HG03139 (cell line): ENCODE measurements around the gene EXOSC2.

Experiments used
- ATAC-seq: cut with Tn5 transposase; IDR thresholded peaks from one replicate; pipeline ENCODE4 v1.9.1; 2021; ENCODE audit not compliant: unreplicated experiment

EXOSC2 gene

DNA sequence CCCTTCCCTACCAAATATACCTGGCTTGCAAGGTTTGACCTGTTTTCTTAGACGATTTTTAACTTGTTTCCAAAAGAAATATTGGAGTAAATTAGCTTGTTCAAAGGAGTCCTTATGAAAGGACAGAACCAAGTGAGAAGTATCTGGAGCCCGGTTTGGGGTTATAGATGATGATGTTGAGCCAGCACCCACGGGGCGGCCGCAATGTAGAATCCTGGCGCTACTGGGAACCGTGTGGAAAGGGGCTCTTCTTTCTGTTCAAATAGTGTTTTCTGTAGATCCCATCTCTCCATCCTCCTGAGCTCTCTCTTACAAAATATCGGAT lies 517 bp upstream of the EXOSC2 start:
- no peak for ATAC-seq

DNA sequence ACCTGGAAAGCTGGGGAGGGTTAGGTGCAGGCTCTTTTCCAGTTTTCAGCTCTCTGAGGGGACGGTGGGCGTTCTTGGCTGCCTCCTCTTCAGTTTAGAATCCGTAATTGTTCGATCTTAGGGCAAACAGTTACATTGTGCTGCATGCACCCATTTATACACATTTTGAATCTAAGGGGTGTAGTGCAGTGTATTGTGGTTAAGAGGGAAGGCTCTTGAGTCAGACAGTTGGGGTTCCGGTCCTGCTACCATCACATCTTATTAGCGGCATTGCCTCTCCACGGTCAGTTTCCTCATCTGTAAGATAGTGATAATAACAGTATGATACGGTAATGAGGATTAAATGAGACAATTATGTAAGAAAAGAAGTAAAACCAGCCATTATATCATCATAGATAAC lies 625 bp downstream of the EXOSC2 start:
- ATAC-seq, result no peak

DNA sequence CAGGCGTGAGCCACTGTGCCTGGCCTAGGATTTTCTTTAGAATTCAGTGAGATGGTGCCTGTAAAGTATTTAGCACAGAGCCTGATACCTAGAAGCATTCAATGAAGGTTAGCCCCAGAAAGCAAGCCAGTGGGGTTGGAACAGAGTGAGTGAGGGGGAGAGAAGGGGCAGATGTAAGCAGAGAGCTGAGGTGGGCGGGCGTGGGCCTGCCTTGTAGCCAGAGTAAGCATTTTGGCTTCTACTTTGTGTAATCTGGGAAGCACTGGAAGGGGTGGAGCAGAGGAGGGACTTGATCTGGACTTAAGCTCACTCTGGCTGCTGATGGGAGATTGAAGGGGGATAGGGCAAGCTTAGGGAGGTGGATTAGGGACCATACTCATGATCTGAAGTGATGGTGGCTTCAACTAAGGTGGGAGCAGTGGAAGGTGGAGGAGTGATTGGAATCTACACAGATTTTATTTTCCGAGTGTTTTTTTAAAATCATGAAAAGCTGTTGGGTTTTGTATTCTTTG lies 2.6 kb downstream of the EXOSC2 start:
- no peak for ATAC-seq

DNA sequence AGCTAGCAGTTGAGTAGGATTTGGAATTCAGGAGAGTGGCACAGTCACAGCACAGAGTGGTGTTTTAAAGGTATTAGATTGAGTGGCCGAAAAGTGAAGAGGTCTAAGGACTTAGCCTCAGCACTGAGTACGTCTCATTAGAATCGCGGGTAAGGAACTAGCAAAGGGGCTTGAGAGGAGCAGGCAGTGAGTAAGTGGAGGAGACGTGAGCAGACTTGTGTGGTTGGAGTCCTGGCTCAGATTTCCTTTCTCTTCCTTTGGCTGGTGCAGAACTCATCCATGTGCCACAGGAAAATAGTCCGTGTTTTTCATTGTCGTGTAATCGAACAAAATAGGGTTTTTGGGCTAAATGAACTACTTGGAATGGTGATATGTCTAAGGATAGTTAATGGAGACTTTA lies 3.4 kb downstream of the EXOSC2 start:
- ATAC-seq, result no peak

DNA sequence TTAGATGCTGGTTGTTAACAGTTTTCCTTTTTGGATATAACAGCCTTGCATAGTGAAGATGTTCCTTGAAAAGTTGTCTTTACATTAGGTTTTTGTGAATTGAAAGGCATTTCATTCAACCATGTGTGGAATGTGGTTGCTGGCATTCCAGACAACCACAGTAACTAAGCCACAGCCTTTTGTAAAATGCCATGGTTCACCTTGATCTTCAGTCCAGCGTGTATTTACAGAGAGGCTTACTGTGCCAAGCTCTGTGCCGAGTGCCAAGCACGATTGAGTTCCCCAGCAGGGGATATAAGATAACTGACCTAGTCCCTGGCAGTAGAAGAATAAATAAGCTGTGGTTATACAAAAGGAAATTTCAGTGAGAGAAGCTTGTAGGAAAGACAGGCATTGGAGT lies 4.9 kb downstream of the EXOSC2 start:
- ATAC-seq, result no peak

DNA sequence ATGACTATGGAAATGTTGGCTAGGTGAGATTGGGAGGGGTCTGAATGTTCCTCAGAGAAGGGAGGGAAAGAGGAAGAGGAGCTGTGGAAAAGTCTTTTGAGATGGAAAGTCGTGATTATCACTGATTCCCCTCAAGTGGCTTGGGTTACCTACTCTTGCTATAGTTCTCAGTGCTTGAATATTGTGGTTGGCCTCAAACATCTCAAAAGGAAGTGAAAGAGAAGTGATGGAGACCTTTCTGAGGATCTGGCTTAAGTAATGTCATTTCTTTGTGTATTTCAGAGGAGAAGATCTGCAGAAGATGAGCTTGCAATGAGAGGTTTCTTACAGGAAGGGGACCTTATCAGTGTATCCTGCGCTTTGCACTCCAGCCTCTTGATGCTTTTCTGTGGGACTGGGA lies 5.5 kb downstream of the EXOSC2 start:
- ATAC-seq, result no peak

DNA sequence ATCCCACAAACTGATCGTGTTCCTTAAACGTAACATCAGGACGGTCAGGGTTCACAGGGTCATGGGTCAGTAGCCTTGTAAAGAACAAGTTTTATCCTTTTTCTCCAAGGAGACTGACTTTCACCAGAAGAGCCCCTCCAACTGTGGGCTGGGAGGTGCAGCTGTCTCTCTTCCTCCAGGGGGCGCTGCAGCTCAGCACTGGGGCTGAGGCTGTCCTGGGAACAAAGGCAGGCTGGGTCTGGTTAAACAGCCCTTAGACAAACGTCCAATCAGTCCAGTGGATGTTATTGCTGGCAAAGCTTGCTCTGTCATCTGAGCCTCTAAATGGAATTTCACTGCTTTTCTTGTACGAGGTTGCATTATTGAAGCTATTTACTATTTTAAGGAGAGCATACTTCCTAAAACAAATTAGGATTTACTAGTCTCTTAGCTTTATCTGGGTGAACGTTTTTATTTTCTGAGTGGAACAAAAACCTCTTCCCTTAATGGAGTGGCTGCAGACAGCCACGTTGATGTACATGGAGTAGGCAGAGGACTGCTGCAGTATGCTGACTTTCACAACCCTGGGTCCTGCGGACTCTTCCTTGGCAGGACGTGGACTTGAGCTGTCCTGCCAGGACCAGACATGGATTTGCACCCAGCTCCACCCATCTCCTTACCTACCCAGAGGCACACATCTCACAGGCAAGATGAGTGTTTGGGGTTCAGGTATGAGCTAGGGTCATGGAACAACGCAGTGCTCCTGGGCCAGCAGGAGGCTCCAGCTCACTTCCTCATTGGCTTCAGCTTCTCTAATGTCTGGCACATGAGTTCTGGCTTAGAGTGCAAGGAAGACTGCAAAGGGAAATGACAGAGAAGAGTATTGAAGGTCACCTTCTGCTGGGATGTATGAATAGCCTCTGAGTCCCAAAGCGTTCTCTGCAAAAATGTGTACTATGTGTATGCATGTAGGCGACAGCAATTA lies 7.8 kb downstream of the EXOSC2 start:
- ATAC-seq, result no peak

DNA sequence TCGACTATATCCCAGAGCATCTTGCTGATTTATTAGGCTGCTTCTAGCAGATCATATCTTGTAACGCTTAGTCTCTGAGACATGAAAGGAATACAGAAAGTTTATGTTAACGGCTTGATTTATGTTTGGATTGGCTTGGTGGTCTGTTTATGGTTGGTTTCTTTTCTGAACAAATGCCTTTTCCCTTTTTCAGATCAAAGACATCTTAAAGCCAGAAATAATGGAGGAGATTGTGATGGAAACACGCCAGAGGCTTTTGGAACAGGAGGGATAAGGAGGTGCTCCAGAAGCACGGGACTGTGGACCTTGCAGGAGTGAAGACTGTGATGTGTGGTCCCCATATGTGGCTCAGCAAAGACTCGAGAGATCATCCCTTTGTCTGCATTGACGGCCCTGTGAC lies 9.9 kb downstream of the EXOSC2 start:
- ATAC-seq, result no peak

DNA sequence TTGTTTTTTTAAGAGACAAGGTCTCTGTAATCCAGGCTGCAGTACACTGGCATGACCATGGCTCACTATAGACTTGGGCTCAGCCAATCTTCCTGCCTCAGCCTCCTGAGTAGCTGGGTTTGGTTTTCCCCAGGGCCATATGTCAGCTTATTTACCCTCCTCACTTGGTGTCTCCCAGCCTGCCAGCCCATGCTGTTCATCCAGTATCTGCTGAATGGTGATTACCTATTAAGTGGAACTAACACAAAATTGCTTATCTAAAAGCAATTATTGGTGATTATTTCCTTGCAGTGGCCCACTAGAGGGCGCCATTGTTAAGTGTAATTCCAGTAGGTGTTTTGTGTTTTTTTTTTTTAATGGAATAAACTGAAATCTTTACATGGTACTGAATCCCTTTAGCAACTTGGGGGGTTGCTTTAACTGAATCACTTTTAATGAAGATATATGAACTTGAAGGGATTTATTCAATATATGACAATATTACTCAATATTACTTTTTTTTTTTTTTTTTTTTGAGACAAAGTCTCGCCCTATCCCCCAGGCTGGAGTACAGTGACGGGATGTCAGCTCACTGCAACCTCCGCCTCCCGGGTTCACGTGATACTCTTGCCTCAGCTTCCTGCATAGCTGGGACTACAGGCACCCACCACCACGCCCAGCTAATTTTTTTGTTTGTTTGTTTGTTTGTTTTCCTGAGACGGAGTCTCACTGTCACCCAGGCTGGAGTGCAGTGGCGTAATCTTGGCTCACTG lies 13.8 kb downstream of the EXOSC2 start:
- ATAC-seq, result no peak

DNA sequence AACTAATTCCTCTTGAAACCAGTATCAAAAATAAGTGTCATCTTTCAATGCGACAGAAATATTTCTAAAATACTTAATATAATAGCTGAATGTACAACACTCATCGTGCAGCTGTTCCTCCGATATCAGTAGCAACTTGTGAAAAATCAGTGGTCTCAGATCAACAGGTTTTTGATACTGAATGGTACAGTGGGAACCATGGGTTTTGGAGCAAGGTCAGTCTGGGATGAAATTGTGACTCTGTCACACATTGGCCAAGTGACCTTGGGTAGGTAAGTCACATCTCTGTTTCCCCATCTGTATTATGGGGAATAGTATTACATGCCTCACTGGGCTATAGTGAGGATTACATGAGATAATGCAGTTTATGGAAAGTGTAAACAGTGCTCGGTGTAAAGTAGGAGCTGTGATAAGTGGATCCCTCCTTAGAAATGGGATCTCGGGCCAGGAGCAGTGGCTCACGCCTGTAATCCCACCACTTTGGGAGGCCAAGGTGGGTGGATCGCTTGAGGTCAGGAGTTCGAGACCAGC lies 17.3 kb downstream of the EXOSC2 start:
- ATAC-seq, result no peak

DNA sequence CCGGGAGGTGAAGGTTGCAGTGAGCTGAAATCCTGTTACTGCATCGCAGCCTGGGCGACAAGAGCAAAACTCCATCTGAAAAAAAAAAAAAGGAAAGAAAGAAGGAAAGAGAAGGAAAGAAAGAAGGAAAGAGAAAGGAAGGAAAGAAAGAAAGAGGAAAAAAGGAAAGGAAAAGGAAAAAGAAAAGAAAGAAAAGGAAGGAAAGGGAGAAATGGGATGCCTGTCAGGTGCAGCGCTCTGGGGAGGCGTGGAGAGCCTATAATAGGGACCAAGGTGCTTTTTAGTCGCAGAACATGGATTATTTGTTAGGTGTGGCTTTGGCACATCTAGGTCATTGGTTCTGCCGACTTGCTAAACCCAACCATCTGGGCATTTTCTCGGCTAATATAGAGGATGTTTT lies 17.9 kb downstream of the EXOSC2 start:
- ATAC-seq, result no peak

DNA sequence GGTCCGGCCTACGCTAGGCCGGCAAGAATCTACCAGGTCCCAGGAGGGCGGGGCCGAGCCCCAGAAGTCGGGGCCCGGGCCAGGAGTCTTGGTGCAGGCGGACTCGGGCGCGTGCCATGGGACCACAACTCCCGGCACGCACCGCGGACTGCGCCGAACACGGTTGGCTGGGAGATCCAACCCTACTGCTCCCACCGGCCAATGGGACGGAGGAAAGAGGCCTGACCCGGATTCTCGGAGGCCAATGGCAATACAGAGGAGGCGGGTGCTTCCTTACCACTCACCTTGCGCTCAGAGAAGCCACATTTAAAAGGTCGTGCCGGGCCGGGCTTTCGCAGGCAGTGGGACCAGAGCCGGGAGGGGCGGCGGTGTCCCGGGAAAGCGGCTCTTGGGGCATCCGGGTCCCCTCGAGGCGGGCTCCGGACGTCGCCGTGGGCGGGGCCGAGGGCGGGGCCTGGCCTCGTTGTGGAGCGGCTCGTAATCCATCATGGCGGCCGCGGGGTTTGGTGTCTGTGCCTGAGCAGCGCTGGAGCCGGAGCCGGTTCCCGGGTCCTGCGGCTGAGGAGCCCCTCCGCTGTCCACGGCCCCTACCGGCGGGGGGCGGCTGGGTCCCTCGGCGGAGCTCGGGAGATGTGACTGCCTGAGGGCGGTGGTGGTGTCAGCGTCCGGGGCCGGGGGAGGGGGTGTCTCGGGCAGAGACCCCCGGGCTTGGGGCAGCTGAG lies 19.1 kb downstream of the EXOSC2 start:
- peak; percentile 97 for ATAC-seq

DNA sequence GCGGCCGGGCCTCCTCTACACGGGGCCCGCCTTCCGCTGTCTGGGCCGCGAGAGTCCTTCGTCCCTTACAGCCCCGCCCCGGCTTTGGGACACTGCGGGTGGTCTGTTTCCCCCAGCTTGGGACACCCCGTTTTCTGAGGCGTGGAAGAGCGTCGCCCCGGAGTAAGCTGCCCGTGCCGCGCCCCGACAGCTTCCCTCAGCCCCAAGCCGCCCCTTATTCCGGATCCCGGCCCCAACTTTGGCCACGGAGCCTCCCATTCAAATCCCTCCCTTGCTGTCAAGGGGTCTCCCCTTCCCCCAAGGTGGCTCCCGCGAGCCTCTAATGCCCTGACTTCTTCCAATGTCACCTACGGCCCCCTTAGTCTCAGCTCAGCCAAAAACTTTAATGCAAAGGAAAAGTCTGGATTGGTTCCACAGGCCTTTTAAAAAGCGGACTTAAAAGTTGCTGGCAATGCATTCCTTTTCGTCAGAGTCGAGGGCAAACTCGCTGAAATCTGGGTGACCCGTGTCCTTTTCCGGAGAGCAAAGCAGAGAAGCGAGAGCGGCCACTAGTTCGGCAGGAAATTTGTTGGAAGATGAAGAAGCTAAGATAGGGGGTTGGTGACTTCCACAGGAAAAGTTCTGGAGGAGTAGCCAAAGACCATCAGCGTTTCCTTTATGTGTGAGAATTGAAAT lies 19.8 kb downstream of the EXOSC2 start:
- no peak for ATAC-seq

DNA sequence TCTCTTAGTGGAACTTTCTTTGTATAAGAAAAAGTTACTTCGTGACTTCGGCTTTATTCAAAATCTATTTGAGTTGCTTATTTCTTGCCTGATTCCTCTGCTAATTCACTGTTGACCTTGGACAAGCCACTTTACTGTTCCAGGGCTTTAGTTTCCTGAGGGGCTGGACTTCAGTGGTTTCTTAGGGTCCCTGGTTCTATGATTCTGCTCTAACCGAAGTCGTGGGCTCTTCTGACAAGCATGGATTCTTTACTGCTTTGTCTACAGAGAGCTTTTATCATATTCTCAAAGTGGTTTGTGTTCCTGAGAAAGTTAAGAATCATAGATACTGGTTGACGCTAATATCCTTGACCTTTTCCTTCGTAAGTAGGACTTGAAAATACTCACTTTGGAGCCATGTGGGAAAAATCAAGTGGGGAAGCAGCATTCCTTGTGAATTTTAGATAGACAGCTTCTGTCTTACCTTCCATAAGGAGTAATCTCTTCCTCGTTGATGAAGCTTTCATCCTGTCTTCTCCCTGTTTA lies 21.1 kb downstream of the EXOSC2 start:
- ATAC-seq, result no peak

DNA sequence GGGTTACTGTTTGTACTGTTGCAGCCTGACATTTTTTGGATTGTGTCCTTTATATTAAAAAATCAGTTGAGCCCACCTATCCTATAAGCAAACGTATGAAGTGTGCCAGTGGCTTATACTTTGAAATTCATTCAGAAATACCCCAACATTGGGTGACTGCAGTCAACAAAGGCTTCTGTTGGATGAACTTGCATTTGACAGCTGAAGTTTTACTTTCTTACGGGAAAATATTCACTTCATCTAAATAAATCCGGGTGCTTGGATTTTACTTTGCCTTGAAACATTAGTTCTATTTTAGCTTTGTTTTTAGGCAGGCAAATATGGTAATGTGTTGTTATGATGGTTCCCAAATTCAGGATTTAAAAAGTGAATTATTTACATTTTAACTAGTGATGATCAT lies 21.7 kb downstream of the EXOSC2 start:
- no peak for ATAC-seq

DNA sequence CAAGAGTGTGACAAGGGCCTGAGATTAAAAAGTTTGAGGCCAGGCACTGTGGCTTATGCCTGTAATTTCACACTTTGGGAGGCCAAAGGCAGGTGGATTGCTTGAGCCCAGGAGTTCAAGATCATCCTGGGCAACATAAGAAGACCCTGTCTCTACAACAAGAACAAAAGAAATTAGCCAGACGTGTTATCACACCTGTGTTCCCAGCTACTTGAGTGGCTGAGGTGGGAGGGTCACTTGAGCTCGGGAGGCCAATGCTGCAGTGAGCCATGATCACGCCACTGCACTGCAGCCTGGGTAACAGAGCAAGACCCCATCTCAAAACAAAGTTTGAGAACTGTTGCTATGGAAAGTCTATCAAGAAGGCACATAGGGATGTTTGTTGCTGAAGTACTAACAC lies 25.0 kb downstream of the EXOSC2 start:
- ATAC-seq, result no peak

DNA sequence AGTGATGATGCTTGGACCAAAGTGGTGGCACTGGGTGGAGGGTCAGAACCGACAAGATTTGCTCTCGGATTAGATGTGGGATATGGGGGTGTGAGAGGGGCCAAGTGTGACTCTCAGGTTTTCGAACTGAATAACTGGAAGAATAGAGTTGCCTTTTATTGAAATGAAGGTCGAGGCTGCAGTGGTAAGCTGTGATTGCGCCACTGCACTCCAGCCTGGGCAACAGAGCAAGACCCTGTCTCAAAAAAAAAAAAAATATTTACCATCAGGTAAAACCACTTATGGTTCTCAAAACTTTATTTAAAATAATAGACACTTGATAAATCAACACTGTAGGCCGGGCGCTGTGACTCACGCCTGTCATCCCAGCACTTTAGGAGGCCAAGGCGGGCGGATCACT lies 27.2 kb downstream of the EXOSC2 start:
- ATAC-seq, result no peak

DNA sequence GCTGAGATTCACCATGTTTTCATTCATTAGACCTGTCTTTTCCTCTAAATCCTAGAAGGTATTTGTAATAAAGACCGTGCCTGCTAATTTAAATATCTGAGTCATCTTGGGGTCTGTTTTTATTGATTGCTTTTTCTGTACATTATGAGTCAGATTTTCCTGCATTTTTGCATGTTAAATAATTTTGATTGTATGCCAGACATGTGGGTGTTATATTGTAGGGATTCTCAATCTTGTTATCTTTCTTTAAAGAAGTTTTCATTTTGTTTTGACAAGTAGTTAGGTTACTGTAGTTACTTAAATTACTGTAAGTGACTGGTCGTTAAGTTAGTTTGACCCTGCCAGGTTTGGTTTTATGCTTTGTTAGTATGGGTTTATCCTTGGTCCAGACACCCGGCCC lies 35.1 kb downstream of the EXOSC2 start:
- ATAC-seq, result no peak

DNA sequence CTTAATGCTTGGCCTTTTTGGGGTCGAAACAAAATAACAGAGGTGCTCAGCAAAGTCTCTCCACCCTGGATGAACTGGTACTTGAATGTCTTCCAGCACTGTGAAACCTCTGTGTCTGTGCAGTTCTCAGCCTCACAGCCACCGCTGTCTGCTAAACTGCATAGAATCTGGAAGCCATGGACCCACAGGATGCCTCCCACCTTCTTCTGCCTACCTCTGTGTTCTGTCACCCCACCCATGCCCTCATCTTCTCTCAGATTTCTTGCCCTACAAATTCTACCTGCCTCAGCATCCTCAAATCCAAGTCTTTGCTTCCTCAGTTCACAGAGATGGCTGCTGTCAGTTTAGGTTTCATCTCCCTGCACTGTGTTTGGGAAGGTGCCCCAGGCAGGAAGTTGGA lies 35.6 kb downstream of the EXOSC2 start:
- no peak for ATAC-seq

DNA sequence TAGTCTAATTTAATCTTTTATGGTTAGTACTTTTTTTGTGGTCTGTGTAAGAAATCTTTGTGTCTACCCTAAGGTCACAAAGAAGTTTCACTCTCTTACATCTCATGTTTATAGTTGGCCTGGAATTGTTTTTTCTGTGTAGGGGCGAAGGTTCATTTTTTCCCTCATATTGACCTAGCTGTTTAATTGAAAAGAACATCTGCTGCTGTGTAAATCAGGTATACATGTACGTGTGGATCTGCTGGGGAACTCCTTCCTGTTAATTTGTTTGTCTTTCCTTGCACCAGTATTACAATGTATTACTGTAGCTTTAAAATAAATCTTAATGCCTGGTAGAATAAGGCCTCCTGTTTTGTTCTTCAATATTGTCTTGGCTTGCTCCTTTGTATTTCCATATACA lies 37.8 kb downstream of the EXOSC2 start:
- ATAC-seq, result no peak

DNA sequence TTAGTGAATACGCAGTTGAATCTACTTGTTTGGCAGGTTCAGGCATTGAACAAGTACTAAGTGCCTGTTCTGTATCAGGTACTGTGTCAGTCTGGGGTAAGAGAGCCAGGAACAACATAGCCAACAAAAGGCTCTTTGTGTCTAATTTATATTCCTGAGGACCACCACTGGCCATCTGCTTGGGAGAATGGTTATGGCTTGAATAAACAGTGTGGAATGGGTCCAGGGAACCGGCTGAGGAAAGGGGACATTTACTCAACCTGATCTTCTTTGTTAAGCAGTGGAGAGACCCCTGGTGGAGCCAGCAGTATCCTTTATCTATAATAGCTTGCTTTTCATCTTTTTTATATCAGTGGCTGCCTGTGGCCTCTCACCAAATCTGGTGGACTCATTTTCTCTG lies 38.6 kb downstream of the EXOSC2 start:
- no peak for ATAC-seq
